AG09319 (cell line): ENCODE results near the gene HTR6.

ENCODE experiments used
- DNase-seq: peaks from one replicate; pipeline ENCODE4 v3.0.0-alpha.2; 2010; ENCODE audit warnings: low read depth; ENCODE audit errors: extremely low read depth
- CTCF ChIP-seq: IDR thresholded peaks from 2 replicates; pipeline ENCODE4 v1.5.1; 2011; ENCODE audit warnings: low read depth, mild to moderate bottlenecking, inconsistent platforms, low read length, moderate library complexity

Gene HTR6

DNA sequence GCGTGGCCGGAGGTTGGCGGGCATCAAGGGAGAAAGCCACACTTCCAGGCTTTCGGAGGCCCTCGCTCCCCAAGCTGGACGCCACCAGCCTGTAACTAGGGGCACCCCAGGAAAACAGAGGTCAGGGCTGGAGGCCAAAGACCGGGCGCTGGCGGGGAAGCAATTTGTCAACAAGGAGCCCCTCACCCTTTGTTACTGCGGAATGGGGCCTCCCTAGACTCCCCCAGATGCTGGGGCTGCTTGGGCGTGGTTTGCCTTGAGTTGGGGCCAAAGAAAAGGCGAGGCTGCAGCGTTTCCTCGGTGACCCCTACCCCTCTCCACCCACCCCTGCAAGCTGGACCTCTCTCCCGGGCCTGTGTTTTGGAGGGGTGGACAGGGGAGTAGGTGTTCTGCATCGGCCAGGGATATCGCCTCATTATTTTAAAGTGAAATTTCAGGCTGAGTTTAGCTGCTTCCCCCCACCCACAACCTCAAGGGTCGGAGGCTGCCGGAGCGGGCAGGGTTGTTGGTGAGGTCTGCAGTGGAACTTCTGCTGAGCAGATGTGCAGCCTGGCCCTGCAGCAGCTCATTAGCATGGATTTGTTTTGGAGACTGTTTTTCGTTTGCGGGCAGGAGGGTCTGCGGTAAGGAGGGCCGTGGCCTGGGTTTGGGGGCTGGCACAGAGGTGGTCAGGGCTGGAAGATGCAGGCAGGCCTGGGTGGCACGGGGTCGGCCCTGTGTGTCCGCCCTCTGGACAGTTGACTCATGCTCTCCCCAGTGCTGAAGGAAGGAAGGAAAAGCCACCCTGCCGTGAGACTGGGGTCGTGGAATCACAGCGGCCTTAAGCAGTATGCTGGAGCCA lies 19.0 kb upstream of the HTR6 start:
- no peak for DNase-seq
- TF ChIP-seq CTCF = no peak

GRCh38 chr1:19646377-19647319 lies 18.0 kb upstream of the HTR6 start:
- no peak for DNase-seq
- TF ChIP-seq CTCF = no peak

DNA sequence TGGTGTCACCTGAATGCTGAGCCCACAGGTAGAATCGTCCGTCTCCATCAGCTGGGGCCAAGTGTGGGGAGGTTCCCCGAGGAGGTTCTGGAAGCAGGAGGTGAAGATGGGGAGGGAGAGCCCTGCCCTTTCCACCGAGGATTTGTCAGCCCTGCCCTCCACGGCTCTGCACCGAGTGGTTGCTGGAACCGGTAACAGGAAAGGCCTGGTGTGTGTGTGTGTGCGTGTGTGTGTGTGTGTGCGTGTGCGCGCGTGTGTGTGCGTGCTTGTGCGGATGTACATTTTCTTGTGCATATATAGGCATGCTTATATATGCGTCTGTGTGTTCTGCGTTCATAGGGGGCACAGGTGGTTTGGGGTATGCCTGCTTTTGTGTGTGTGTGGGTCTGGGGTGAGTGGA lies 17.0 kb upstream of the HTR6 start:
- no peak for DNase-seq
- no peak for TF ChIP-seq CTCF

DNA sequence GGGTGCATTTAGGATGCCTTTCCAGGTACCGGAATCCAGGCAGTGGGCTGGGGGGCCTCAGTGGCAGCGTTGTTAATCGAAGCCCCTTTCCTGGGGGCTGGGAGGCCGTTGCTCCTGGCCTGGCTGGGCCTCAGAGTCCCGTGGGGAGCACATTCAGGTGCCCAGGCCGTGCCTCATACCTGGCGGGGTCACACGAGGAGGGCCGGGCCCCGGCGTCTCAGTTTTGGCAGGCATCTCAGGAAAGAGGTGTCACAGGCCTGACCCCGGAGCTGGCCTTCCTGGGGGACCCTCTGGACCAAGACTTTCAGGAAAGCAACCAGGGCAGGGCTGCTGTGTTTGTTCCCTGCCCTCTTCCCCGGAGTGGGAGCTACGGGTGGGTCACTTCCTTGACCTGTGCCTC lies 16.4 kb upstream of the HTR6 start:
- no peak for DNase-seq
- no peak for TF ChIP-seq CTCF

GRCh38 chr1:19648689-19649088 lies 16.0 kb upstream of the HTR6 start:
- no peak for DNase-seq
- peak; percentile 25 for TF ChIP-seq CTCF

GRCh38 chr1:19650416-19651140 lies 14.1 kb upstream of the HTR6 start:
- no peak for TF ChIP-seq CTCF
- no peak for DNase-seq
